Activated naive CD8-positive, alpha-beta T cell (primary cell): ENCODE measurements around the gene LTB.
A peak's percentile ranks its signal among the peaks of the same experiment; 100 is the strongest.

ENCODE experiments used
- H3K27ac Mint-ChIP-seq: one replicate; pipeline ENCODE4 v1.8.0; 2021; ENCODE audit warnings: mixed read lengths
- H3K27me3 Mint-ChIP-seq: one replicate; pipeline ENCODE4 v1.8.0; 2021; ENCODE audit warnings: mixed read lengths
- H3K36me3 Mint-ChIP-seq: one replicate; pipeline ENCODE4 v1.8.0; 2021; ENCODE audit warnings: mixed read lengths
- H3K4me1 Mint-ChIP-seq: one replicate; pipeline ENCODE4 v1.8.0; 2021; ENCODE audit warnings: low read depth, mixed read lengths
- H3K4me3 Mint-ChIP-seq: one replicate; pipeline ENCODE4 v1.8.0; 2021; ENCODE audit warnings: mild to moderate bottlenecking, mixed read lengths
- H3K9me3 Mint-ChIP-seq: one replicate; pipeline ENCODE4 v1.8.0; 2021; ENCODE audit warnings: low read depth, mixed read lengths

Gene LTB

GRCh38 chr6:31538805-31539400 lies 43.3 kb downstream of the LTB start:
- peaks cover 19% of the 10 kb centered on the region for H3K36me3 Mint-ChIP-seq
- H3K27ac Mint-ChIP-seq, result peak overlapping the region; percentile 91
- no peaks in the 10 kb centered on the region for H3K9me3 Mint-ChIP-seq
- H3K27me3 Mint-ChIP-seq, result no peaks in the 10 kb centered on the region
- H3K4me1 Mint-ChIP-seq, result peaks cover 54% of the 10 kb centered on the region
- H3K4me3 Mint-ChIP-seq, result peak overlapping the region; percentile 97

- H3K27ac Mint-ChIP-seq, result peak overlapping the region; percentile 68
- H3K27me3 Mint-ChIP-seq, result no peaks in the 10 kb centered on the region
- H3K36me3 Mint-ChIP-seq, result peaks cover 19% of the 10 kb centered on the region
- H3K4me1 Mint-ChIP-seq, result peaks cover 55% of the 10 kb centered on the region
- H3K4me3 Mint-ChIP-seq, result peak overlapping the region; percentile 27
- H3K9me3 Mint-ChIP-seq, result no peaks in the 10 kb centered on the region
Observed at GRCh38 chr6:31535538-31536324, 46.5 kb downstream of the LTB start.

- Mint-ChIP-seq H3K9me3 (no peaks in the 10 kb centered on the region), H3K27me3 (no peaks in the 10 kb centered on the region), H3K4me3 (no peak overlapping the region), H3K36me3 (peaks cover 10% of the 10 kb centered on the region), H3K27ac (no peak overlapping the region), H3K4me1 (peaks cover 48% of the 10 kb centered on the region)
Observed at GRCh38 chr6:31534521-31535040, 47.6 kb downstream of the LTB start.

GRCh38 chr6:31534011-31534410 lies 48.2 kb downstream of the LTB start:
- Mint-ChIP-seq H3K4me3 (no peak overlapping the region), H3K27ac (no peak overlapping the region), H3K4me1 (peaks cover 42% of the 10 kb centered on the region)

GRCh38 chr6:31533455-31533841 lies 48.8 kb downstream of the LTB start:
- Mint-ChIP-seq H3K36me3 (no peaks in the 10 kb centered on the region), H3K27ac (peak overlapping the region; percentile 46), H3K27me3 (no peaks in the 10 kb centered on the region), H3K4me3 (no peak overlapping the region), H3K9me3 (no peaks in the 10 kb centered on the region), H3K4me1 (peaks cover 36% of the 10 kb centered on the region)

More at GRCh38 chr6:31534011-31534410, 48.2 kb downstream of the LTB start:
- peaks cover 5% of the 10 kb centered on the region for H3K36me3 Mint-ChIP-seq
- no peaks in the 10 kb centered on the region for H3K27me3 Mint-ChIP-seq
- H3K9me3 Mint-ChIP-seq, result no peaks in the 10 kb centered on the region

- H3K4me1 Mint-ChIP-seq, result peaks cover 33% of the 10 kb centered on the region
- no peaks in the 10 kb centered on the region for H3K36me3 Mint-ChIP-seq
- peak overlapping the region; percentile 46 for H3K27ac Mint-ChIP-seq
- H3K4me3 Mint-ChIP-seq, result no peak overlapping the region
- H3K9me3 Mint-ChIP-seq, result no peaks in the 10 kb centered on the region
- no peaks in the 10 kb centered on the region for H3K27me3 Mint-ChIP-seq
Observed at GRCh38 chr6:31532644-31533454, 49.4 kb downstream of the LTB start.

- no peak overlapping the region for H3K4me3 Mint-ChIP-seq
- no peaks in the 10 kb centered on the region for H3K27me3 Mint-ChIP-seq
- H3K36me3 Mint-ChIP-seq, result no peaks in the 10 kb centered on the region
- peak overlapping the region; percentile 6 for H3K27ac Mint-ChIP-seq
- no peaks in the 10 kb centered on the region for H3K9me3 Mint-ChIP-seq
- peaks cover 28% of the 10 kb centered on the region for H3K4me1 Mint-ChIP-seq
Observed at GRCh38 chr6:31531771-31532643, 50.2 kb downstream of the LTB start.

- no peaks in the 10 kb centered on the region for H3K27me3 Mint-ChIP-seq
- no peaks in the 10 kb centered on the region for H3K9me3 Mint-ChIP-seq
- H3K27ac Mint-ChIP-seq, result no peak overlapping the region
- peaks cover 24% of the 10 kb centered on the region for H3K4me1 Mint-ChIP-seq
- no peak overlapping the region for H3K4me3 Mint-ChIP-seq
- no peaks in the 10 kb centered on the region for H3K36me3 Mint-ChIP-seq
Observed at GRCh38 chr6:31531162-31531561, 51.1 kb downstream of the LTB start.

GRCh38 chr6:31530659-31531058 lies 51.6 kb downstream of the LTB start:
- H3K27me3 Mint-ChIP-seq, result no peaks in the 10 kb centered on the region
- peak overlapping the region; percentile 29 for H3K27ac Mint-ChIP-seq
- H3K4me3 Mint-ChIP-seq, result no peak overlapping the region

More at GRCh38 chr6:31530659-31531058, 51.6 kb downstream of the LTB start:
- H3K36me3 Mint-ChIP-seq, result no peaks in the 10 kb centered on the region
- peaks cover 19% of the 10 kb centered on the region for H3K4me1 Mint-ChIP-seq
- no peaks in the 10 kb centered on the region for H3K9me3 Mint-ChIP-seq
